ENCODE data around the gene PRKCZ.

The PRKCZ gene

DNA sequence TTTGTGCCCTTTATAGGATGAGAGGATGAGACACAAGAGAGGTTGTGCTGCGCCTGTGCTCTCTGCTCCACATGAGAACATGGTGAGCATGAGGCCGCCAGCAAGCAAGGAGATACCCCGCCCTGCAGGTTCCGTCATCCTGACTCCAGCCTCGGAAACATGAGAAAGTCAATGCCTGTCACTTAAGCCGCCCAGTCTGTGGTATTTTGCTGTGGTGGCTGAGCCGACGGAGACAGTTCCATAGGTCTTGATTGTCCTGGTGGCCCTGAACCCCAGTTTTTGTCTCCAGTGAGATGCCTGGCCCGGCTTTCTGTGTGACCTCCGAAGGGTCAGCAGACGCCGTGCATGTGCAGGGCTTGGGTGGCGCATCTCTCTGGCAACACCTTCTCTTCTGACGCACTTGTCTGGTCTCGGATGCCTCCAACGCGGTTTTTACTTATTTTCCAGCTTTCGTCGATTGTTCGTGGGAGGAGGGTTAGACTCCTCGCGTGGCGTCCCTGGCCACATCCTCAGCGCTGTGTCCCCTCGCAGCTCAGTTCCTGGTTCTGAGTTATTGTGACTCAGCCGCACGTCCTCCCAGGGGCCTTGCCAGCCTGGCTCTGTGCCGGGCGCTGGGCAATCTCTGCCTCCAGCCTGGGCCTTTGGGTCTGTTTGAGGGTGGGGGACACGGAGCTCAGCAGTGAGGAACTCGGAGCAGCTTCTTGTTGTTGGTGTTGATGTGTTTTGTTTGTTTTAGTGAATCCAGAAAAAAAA lies 74.4 kb downstream of the PRKCZ start:
- DNase-seq = no peak

GRCh38 chr1:2125350-2126211 lies 75.4 kb downstream of the PRKCZ start:
- DNase-seq = no peak

GRCh38 chr1:2126331-2127186 lies 76.3 kb downstream of the PRKCZ start:
- no peak for DNase-seq

GRCh38 chr1:2127187-2128145 lies 77.3 kb downstream of the PRKCZ start:
- no peak for DNase-seq

GRCh38 chr1:2128189-2128901 lies 78.1 kb downstream of the PRKCZ start:
- no peak for DNase-seq

- no peak for DNase-seq
These were observed 79.2 kb downstream of the PRKCZ start for GRCh38 chr1:2129256-2129943.

- no peak for DNase-seq
These were observed 79.9 kb downstream of the PRKCZ start for GRCh38 chr1:2130156-2130555.

DNA sequence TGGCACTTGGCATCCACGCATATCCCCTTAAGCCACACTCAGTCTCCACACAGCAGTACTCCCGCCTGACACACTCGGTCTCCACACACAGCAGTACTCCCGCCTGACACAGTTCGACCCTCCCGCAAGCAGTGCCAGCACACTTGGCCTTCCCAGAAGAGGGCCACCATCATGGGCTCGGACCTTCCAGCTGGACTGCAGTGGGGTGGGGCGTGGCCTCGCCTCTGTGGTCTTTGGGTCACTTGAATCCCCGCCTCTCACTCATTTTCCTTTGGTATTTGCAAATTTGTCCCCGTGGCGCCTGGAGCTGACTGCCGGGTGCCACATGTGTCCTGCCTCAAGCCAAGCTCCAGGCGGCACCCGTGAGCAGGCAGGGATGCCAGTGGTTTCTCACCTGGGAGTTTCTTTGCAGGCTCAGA lies 80.7 kb downstream of the PRKCZ start:
- DNase-seq = no peak

GRCh38 chr1:2132222-2133038 lies 82.2 kb downstream of the PRKCZ start:
- DNase-seq = peak; percentile 38

DNA sequence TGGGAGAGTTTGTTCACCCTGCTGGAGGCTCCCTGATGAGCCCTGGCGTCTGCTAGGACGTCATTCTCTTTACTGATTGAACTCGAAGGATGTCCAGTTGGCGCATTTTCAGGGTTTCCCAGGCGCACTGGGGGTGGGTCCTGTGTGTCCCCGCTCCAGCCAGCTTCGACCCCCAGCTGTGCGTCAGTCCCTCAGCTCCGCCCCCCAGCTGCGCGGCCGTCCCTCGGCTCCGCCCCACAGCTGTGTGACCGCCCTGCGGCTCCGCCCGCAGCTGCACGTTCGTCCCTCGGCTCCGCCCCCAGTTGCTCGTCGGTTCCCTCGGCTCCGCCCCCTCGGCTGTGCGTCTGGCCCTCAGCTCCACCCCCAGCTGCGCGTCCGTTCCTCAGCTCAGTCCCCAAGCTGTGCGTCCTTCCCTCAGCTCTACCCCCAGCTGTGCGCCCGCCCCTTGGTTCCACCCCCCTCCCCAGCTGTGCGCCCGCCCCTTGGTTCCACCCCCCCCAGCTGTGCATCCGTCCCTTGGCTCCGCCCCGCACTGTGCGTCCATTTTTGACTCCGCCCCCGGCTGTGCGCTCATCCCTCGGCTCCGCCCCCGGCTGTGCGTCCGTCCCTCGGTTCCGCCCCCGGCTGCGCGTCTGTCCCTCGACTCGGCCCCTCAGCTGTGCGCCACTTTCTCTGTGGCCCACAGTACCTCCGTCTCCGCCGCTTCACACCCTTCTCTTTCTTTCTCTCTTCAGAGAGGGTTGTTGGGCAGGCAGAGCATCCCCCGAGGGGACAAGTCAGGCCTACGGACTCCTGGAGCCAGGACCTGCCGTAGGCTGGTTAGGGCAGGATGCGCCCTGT lies 83.0 kb downstream of the PRKCZ start:
- peak; percentile 98 for DNase-seq

- no peak for DNase-seq
These were observed 83.6 kb downstream of the PRKCZ start for GRCh38 chr1:2133879-2134215.

DNA sequence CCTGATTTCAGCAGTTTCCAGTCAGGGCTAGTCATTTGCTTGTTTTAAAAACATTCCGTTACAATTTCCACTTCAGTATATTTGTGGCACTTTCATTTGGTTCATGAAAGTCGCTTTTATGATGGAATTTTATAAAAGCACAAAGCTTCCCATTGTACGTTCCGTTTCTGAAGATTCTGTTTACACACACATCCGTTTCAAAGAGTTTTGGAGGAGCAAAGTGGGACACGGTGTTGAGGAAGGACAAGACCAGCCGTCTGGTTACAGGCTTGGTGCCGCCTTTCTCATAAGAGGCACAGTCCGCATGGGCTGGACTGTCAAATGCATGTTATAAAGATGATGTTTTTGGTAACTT lies 84.0 kb downstream of the PRKCZ start:
- DNase-seq = no peak

- no peak for DNase-seq
These were observed 84.6 kb downstream of the PRKCZ start for GRCh38 chr1:2134621-2135307.

GRCh38 chr1:2135441-2135841 lies 85.2 kb downstream of the PRKCZ start:
- no peak for DNase-seq

DNA sequence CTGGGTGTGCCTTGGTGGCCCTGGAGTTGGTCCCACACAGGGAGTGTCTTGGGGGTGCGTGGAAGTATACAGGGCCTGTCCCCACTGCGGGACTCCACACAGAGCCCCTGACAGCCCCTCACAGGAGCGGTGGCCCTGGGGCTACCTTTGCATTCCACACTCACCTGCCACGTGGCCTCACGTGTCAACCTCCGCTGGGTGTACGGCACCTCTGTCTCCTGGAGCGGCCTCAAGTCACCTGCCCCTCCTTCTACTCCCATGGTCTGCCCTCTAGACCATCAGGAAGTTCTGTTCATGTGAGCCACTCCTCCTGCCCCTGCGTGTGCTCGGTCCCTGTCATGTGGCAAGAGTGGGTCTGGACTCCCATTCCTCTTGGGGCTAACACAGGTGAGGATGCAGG lies 85.7 kb downstream of the PRKCZ start:
- DNase-seq = no peak

- DNase-seq = no peak
These were observed 86.4 kb downstream of the PRKCZ start for GRCh38 chr1:2136386-2137235.

All from activated T-cell treated with anti-CD3 and anti-CD28 coated beads, Interleukin-2, amount 50 U/mL, for 1 hour (primary cell).